ENCODE results near the gene PKNOX1.
"Not testable (repeated sequence)": the region's sequence is repeated elsewhere in the genome, so short reads cannot be mapped to it uniquely, and the experiment has no call there.

The PKNOX1 gene, protein sequence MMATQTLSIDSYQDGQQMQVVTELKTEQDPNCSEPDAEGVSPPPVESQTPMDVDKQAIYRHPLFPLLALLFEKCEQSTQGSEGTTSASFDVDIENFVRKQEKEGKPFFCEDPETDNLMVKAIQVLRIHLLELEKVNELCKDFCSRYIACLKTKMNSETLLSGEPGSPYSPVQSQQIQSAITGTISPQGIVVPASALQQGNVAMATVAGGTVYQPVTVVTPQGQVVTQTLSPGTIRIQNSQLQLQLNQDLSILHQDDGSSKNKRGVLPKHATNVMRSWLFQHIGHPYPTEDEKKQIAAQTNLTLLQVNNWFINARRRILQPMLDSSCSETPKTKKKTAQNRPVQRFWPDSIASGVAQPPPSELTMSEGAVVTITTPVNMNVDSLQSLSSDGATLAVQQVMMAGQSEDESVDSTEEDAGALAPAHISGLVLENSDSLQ

GRCh38 chr21:42973991-42974831 lies at the start of gene PKNOX1:
TSS of gene PKNOX1 (plus strand) at chr21:42974562. CDS start at chr21:43004382, 29,820 bp downstream.
- peak; percentile 97 for DNase-seq

GRCh38 chr21:42925114-42925926 lies 49.0 kb upstream of the PKNOX1 start, which contains the start of gene ERVH48-1:
TSS of gene ERVH48-1 (minus strand) at chr21:42925630. CDS start at chr21:42919006, 6,624 bp downstream.
- no peak for DNase-seq

DNA sequence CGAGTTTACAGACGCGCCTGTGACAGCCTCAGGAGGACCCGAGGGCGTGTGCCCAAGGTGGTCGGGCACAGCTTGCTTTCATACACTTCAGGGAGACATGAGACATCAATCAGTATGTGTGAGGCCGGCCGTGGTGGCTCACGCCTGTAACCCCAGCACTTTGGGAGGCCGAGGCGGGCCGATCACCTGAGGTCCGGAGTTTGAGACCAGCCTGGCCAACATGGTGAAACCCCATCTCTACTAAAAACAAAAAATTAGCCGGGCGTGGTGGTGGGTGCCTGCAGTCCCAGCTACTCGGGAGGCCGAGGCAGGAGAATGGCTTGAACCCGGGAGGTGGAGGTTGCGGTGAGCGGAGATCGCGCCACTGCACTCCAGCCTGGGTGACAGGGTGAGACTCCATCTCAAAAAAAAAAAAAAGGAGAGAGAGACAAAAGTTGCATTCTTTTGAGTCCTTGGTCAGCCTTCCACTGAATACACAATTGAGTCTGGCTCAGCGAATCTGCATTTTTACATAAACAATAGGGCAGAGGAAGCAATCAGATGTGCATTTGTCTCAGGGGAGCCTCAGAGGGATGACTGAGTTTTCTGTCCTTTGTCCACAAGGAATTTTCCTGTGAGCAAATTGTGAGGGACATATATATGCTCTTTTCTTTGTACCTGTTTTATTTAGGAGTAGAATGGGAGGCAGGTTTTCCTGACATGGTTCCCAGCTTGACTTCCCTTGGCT lies 46.7 kb upstream of the PKNOX1 start:
- not testable (repeated sequence) for DNase-seq

GRCh38 chr21:42929969-42930368 lies 44.4 kb upstream of the PKNOX1 start:
- DNase-seq, result no peak

DNA sequence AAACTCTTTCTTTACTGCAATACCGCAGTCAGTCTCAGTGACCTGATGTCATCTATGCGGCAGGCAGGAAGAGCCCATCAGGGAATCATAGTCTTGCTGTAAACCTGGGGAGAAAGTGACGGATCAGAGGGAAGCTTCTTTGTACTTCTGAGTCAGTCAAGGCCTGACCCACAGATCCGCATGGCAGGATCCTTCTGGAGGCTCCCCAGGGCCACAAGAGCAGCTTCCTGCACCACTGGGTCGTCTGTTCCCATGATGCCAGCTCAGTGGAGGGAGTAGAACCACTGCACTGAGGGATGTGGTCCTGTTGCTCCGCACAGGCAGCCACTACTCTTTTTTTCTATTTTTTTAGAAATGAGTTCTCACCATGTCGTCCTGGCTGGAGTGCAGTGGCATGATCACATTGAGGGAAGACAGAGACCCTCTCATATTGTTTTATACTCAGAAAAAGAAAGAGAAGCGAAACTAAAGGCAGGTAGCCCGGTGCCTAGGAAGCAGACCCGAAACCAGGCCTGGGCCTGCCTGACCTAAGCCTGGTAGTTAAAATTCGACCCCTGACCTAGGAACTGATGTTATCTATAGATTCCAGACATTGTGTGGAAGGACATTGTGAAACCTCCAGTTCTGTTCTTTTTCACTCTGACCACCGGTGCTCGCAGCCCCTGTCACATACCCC lies 42.7 kb upstream of the PKNOX1 start:
- no peak for DNase-seq

DNA sequence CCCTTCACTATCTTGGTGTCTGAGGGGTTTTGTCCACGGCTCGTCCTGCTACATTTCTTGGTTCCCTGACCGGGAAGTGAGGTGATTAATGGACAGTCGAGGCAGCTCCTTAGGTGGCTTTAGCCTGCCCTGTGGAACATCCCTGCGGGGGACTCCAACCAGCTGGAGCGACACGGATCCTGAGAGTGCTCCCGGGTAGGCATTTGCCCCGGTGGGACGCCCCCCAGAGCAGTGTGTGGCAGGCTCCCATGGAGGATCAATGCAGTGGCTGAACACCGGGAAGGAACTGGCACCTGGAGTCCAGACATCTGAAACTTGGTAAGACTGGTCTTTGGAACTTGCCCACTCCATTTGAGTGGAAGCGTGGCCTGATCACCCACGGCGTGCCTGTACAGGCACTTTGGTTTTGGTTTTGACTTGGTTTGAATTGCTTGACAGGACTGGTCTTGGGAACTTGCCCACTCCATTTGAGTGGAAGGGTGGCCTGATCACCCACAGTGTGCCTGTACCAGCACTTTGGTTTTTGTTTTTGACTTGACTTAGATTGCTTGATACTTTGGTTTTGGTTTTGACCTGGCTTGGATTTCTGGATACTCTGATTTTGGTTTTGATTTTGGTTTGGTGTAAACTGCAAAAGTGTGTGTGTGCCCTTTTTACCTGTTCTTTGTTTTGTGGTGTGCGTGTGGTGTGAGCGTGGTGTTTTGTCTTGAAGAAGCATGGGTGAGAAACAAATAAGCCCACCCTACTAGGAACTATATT lies 41.8 kb upstream of the PKNOX1 start:
- not testable (repeated sequence) for DNase-seq

- not testable (repeated sequence) for DNase-seq
These were observed 41.0 kb upstream of the PKNOX1 start for GRCh38 chr21:42933137-42933970.

DNA sequence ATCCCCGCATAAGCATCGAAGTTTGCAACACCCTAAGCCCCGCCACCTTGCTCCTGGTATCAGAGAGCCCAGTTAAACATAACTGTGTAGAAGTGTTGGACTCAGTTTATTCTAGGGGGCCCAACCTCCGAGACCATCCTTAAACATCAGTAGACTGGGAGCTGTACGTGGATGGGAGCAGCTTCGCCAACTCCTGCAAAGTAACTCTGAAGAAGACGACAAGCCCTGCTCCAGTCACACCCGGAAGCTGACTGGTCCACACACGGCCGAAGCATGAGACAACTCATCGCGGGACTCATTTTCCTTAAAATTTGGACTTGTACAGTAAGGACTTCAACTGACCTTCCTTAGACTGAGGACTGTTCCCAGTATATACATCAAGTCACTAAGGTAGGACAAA lies 40.4 kb upstream of the PKNOX1 start:
- not testable (repeated sequence) for DNase-seq

- not testable (repeated sequence) for DNase-seq
These were observed 38.0 kb upstream of the PKNOX1 start for GRCh38 chr21:42936360-42936759.

DNA sequence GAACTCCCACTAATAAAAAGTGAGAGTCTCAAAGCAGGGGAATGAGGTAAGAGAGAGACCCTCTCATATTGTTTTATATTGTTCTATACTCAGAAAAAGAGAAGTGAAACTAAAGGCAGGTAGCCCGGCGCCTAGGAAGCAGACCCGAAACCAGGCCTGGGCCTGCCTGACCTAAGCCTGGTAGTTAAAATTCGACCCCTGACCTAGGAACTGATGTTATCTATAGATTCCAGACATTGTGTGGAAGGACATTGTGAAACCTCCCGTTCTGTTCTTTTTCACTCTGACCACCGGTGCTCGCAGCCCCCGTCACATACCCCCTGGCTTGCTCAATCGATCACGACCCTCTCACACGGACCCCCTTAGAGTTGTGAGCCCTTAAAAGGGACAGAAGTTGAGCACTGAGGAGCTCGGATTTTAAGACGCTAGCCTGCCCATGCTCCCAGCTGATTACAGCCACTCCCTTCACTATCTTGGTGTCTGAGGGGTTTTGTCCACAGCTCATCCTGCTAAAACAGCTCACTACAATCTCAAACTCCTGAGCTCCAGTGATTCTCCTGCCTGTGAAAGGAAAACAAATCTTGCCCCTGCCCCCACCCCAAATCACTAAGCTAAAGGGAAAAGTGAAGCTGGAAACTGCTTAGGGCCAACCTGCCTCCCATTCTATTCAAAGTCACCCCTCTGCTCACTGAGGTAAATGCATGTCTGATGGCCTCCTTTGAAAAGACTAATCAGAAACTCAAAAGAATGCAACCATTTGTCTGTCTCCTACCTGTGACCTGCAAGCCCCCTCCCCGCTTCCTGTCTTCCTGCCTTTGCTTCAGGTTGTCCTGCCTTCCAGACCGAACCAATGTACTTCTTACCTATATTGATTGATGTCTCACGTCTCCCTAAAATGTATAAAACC lies 37.1 kb upstream of the PKNOX1 start:
- DNase-seq, result not testable (repeated sequence)

- no peak for DNase-seq
These were observed 36.3 kb upstream of the PKNOX1 start for GRCh38 chr21:42937960-42938605.

GRCh38 chr21:42938606-42938995 lies 35.8 kb upstream of the PKNOX1 start:
- not testable (repeated sequence) for DNase-seq

DNA sequence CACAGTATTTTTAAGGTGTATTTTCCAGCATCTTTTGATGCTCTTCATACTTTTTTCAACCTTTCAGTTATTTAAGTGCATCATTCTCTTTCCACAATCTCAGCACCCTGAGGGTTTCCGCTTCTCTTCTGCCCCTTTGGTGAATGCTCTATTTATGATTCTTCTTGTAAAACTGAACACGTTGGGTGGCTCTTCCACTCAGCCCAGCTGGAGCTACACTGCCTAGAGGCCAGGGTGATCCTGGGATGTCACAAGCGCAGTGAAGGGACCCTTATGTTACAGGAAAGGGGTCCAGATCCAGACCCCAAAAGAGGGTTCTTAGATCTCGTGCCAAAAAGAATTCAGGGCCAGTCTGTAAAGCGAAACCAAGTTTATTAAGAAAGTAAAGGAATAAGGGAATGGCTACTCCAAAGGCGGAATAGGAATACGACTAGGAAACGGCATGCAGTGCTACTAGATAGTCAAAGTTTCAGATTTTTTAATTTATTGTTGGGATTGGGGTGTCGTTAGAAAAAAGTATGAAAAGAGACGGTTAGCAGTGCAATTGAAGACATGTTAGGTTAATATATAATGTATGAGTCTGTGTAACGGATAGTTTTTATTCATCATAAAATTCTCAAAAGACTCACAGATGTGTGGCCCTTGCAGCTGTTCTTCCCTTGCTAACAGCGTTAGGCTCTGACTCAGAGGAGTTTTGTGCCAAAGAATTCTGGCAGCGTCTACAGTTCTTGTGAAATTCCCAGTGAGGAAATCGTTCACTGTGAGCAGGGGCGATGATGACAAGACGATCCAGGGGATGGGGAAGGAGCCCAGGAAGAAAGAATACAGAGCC lies 34.6 kb upstream of the PKNOX1 start:
- no peak for DNase-seq

GRCh38 chr21:42941696-42942085 lies 32.7 kb upstream of the PKNOX1 start:
- no peak for DNase-seq

- no peak for DNase-seq
These were observed 32.1 kb upstream of the PKNOX1 start for GRCh38 chr21:42942244-42942643.

DNA sequence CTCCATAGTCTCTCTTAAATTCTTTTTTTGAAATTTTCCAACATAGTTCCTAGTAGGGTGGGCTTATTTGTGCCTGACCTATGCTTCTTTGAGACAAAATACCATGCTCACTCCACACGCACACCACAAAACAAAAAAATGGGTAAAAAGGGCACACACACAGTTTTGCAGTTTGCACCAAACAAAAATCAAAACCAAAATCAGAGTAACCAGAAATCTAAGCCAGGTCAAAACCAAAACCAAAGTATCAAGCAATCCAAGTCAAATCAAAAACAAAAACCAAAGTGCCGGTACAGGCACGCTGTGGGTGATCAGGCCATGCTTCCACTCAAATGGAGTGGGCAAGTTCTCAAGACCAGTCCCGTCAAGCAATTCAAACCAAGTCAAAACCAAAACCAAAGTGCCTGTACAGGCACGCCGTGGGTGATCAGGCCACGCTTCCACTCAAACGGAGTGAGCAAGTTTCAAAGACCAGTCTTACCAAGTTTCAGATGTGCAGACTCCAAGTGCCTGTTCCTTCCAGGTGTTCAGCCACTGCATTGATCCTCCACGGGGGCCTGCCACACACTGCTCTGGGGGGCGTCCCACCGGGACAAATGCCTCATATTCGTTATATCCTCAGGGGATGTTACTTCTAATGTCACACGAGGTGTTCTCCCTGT lies 25.1 kb upstream of the PKNOX1 start:
- DNase-seq, result not testable (repeated sequence)

- not testable (repeated sequence) for DNase-seq
These were observed 23.2 kb upstream of the PKNOX1 start for GRCh38 chr21:42951193-42951592.
